NT2/D1 (cell line): ENCODE results near the gene RNF223.

Experiments used
- SUZ12 ChIP-seq: IDR thresholded peaks from 2 replicates; pipeline ENCODE4 v1.6.1; 2011; ENCODE audit not compliant: insufficient read length, insufficient read depth; ENCODE audit errors: extremely low read depth
- YY1 ChIP-seq: IDR thresholded peaks from 2 replicates; pipeline ENCODE4 v1.6.1; 2011; ENCODE audit not compliant: insufficient read length, insufficient read depth
- ZNF274 ChIP-seq: IDR thresholded peaks from 2 replicates; pipeline ENCODE4 v1.6.1; 2011; ENCODE audit warnings: mild to moderate bottlenecking, low read depth, low read length

- no peak for TF ChIP-seq SUZ12
- no peak for TF ChIP-seq YY1
- TF ChIP-seq ZNF274 = no peak
Observed at GRCh38 chr1:1118876-1119220, 44.7 kb upstream of the RNF223 start.
